ENCODE results near the gene ADAMTS2.

ADAMTS2 gene

GRCh38 chr5:179309383-179309670, 35.9 kb downstream of the ADAMTS2 start:
- DNase-seq: no peak

- no peak for DNase-seq
Observed at GRCh38 chr5:179308563-179309382, 36.5 kb downstream of the ADAMTS2 start.

- no peak for DNase-seq
Observed at GRCh38 chr5:179307931-179308471, 37.3 kb downstream of the ADAMTS2 start.

- DNase-seq: no peak
Observed at GRCh38 chr5:179307013-179307800, 38.1 kb downstream of the ADAMTS2 start.

- DNase-seq: no peak
Observed at GRCh38 chr5:179306191-179307012, 38.9 kb downstream of the ADAMTS2 start.

- DNase-seq: no peak
Observed at GRCh38 chr5:179304871-179305270, 40.4 kb downstream of the ADAMTS2 start.

- DNase-seq: no peak
Observed at GRCh38 chr5:179304466-179304865, 40.8 kb downstream of the ADAMTS2 start.

- no peak for DNase-seq
Observed at GRCh38 chr5:179303451-179304200, 41.6 kb downstream of the ADAMTS2 start.

GRCh38 chr5:179302499-179303185, 42.6 kb downstream of the ADAMTS2 start:
- no peak for DNase-seq

GRCh38 chr5:179301796-179302195, 43.5 kb downstream of the ADAMTS2 start:
- no peak for DNase-seq

GRCh38 chr5:179301376-179301775, 43.9 kb downstream of the ADAMTS2 start:
- no peak for DNase-seq

- no peak for DNase-seq
Observed at GRCh38 chr5:179300581-179301180, 44.6 kb downstream of the ADAMTS2 start.

- no peak for DNase-seq
Observed at GRCh38 chr5:179298181-179298993, 46.9 kb downstream of the ADAMTS2 start.

GRCh38 chr5:179297486-179298180, 47.6 kb downstream of the ADAMTS2 start:
- DNase-seq: no peak

GRCh38 chr5:179297026-179297425, 48.2 kb downstream of the ADAMTS2 start:
- DNase-seq: no peak

GRCh38 chr5:179296150-179296821, 49.0 kb downstream of the ADAMTS2 start:
- DNase-seq: no peak

GRCh38 chr5:179295778-179296149, 49.5 kb downstream of the ADAMTS2 start:
- no peak for DNase-seq

GRCh38 chr5:179294891-179295777, 50.1 kb downstream of the ADAMTS2 start:
- DNase-seq: no peak
